Type B pancreatic cell (in vitro differentiated cells): ENCODE measurements around the gene MAPK6. TPM values are rescaled to one million over a fixed set of nuclear protein-coding genes. Genes with fewer than 3 reads are reported as not detected.
A peak's percentile ranks its signal among the peaks of the same experiment; 100 is the strongest.

Experiments used
- DNase-seq: peaks from one replicate; pipeline ENCODE4 v3.0.0; 2021; ENCODE audit warnings: mixed read lengths; ENCODE audit not compliant: unreplicated experiment; ENCODE audit errors: extremely low spot score
- H3K27ac Mint-ChIP-seq: 2 replicates; pipeline ENCODE4 v1.8.0; 2021; ENCODE audit warnings: mild to moderate bottlenecking, mixed read lengths
- H3K27me3 Mint-ChIP-seq: 2 replicates; pipeline ENCODE4 v1.8.0; 2021; ENCODE audit warnings: mixed read lengths
- H3K36me3 Mint-ChIP-seq: 2 replicates; pipeline ENCODE4 v1.8.0; 2021; ENCODE audit warnings: mixed read lengths
- H3K4me1 Mint-ChIP-seq: one replicate; pipeline ENCODE4 v1.8.0; 2021; ENCODE audit warnings: mixed read lengths; ENCODE audit not compliant: unreplicated experiment
- H3K4me3 Mint-ChIP-seq: 2 replicates; pipeline ENCODE4 v1.8.0; 2021; ENCODE audit warnings: mild to moderate bottlenecking, mixed read lengths
- H3K9me3 Mint-ChIP-seq: 2 replicates; pipeline ENCODE4 v1.8.0; 2021; ENCODE audit warnings: mixed read lengths
- CTCF ChIP-seq: fragments of 200-600 bp; sonication (generic); conservative IDR thresholded peaks from 2 replicates; pipeline ENCODE4 v1.5.0; 2021; ENCODE audit warnings: antibody characterized with exemption, mild to moderate bottlenecking
- total RNA-seq: library from RNA; stranded (reverse); gene quantifications from 2 replicates; pipeline ENCODE4 v1.2.1, GENCODE V29; 2021; ENCODE audit warnings: low replicate concordance

MAPK6 gene
- total RNA-seq, 1 donor from 2014 or later: 56.6 TPM

GRCh38 chr15:52013151-52013791 is 5.7 kb upstream of the MAPK6 start:
- H3K4me3 Mint-ChIP-seq: no peak overlapping the region
- peaks cover 4% of the 10 kb centered on the region for H3K9me3 Mint-ChIP-seq
- H3K27me3 Mint-ChIP-seq: peaks cover 4% of the 10 kb centered on the region
- DNase-seq: no peak
- no peaks in the 10 kb centered on the region for H3K36me3 Mint-ChIP-seq
- no peak for TF ChIP-seq CTCF
- H3K27ac Mint-ChIP-seq: no peak overlapping the region
- H3K4me1 Mint-ChIP-seq: peaks cover 15% of the 10 kb centered on the region

- TF ChIP-seq CTCF: no peak
- peaks cover 4% of the 10 kb centered on the region for H3K9me3 Mint-ChIP-seq
- H3K27ac Mint-ChIP-seq: no peak overlapping the region
- no peak overlapping the region for H3K4me3 Mint-ChIP-seq
- peaks cover 9% of the 10 kb centered on the region for H3K27me3 Mint-ChIP-seq
- no peaks in the 10 kb centered on the region for H3K36me3 Mint-ChIP-seq
- peaks cover 14% of the 10 kb centered on the region for H3K4me1 Mint-ChIP-seq
- DNase-seq: no peak
Observed at GRCh38 chr15:52014616-52015015, 4.4 kb upstream of the MAPK6 start.

- Mint-ChIP-seq H3K27me3 (peaks cover 9% of the 10 kb centered on the region), H3K27ac (no peak overlapping the region), H3K4me1 (peaks cover 23% of the 10 kb centered on the region), H3K4me3 (no peak overlapping the region), H3K36me3 (no peaks in the 10 kb centered on the region), H3K9me3 (peaks cover 4% of the 10 kb centered on the region)
- DNase-seq: no peak
- TF ChIP-seq CTCF: no peak
Observed at GRCh38 chr15:52016316-52016715, 2.7 kb upstream of the MAPK6 start.

GRCh38 chr15:52018244-52018643 is 775 bp upstream of the MAPK6 start:
- Mint-ChIP-seq H3K4me1 (peaks cover 28% of the 10 kb centered on the region), H3K36me3 (no peaks in the 10 kb centered on the region), H3K9me3 (peaks cover 4% of the 10 kb centered on the region), H3K27me3 (peaks cover 9% of the 10 kb centered on the region), H3K4me3 (peak overlapping the region; percentile 96), H3K27ac (peak overlapping the region; percentile 99)
- no peak for TF ChIP-seq CTCF
- no peak for DNase-seq

GRCh38 chr15:52019394-52020220 is 588 bp downstream of the MAPK6 start:
- H3K27ac Mint-ChIP-seq: peak overlapping the region; percentile 99
- peaks cover 9% of the 10 kb centered on the region for H3K27me3 Mint-ChIP-seq
- DNase-seq: peak; percentile 86
- TF ChIP-seq CTCF: no peak
- peaks cover 30% of the 10 kb centered on the region for H3K4me1 Mint-ChIP-seq
- H3K4me3 Mint-ChIP-seq: peak overlapping the region; percentile 98
- no peaks in the 10 kb centered on the region for H3K36me3 Mint-ChIP-seq
- peaks cover 4% of the 10 kb centered on the region for H3K9me3 Mint-ChIP-seq
